MM.1S (cell line): Measurements from ENCODE around the gene MAGI1.

Source experiments
- DNase-seq: peaks from one replicate; pipeline ENCODE4 v3.0.0-alpha.2; 2015
- H2AFZ ChIP-seq: fragments of 300-600 bp; sonication (generic); 2 replicates; pipeline ENCODE4 v1.6.0; 2016; ENCODE audit warnings: antibody characterized with exemption, low read length
- H3F3A ChIP-seq: fragments of 300-600 bp; sonication (generic); 2 replicates; pipeline ENCODE4 v1.6.1; 2016; ENCODE audit warnings: mild to moderate bottlenecking, antibody characterized with exemption, low read length, moderate library complexity, mixed read lengths; ENCODE audit not compliant: insufficient read depth
- H3K27ac ChIP-seq: fragments of 300-600 bp; sonication (generic); 2 replicates; pipeline ENCODE4 v1.5.1; 2016; ENCODE audit warnings: mild to moderate bottlenecking, low read length
- H3K27me3 ChIP-seq: fragments of 300-600 bp; sonication (generic); replicated peaks from 2 replicates; pipeline ENCODE4 v1.6.0; 2016; ENCODE audit warnings: low read length; ENCODE audit not compliant: insufficient read depth
- H3K36me3 ChIP-seq: fragments of 300-600 bp; sonication (generic); replicated peaks from 2 replicates; pipeline ENCODE4 v1.6.1; 2016; ENCODE audit warnings: mild to moderate bottlenecking, low read length, mixed read lengths; ENCODE audit not compliant: insufficient read depth
- H3K4me1 ChIP-seq: fragments of 300-600 bp; sonication (generic); 2 replicates; pipeline ENCODE4 v1.6.1; 2016; ENCODE audit warnings: low read length, mixed read lengths
- H3K4me2 ChIP-seq: fragments of 300-600 bp; sonication (generic); 2 replicates; pipeline ENCODE4 v1.6.0; 2016; ENCODE audit warnings: low read depth, low read length
- H3K4me3 ChIP-seq: fragments of 300-600 bp; sonication (generic); 2 replicates; pipeline ENCODE4 v1.5.1; 2016; ENCODE audit warnings: low read length, mixed read lengths
- H3K79me2 ChIP-seq: fragments of 300-600 bp; sonication (generic); 2 replicates; pipeline ENCODE4 v1.6.1; 2016; ENCODE audit warnings: mixed run types, low read length, mixed read lengths
- H3K9ac ChIP-seq: fragments of 300-600 bp; sonication (generic); 2 replicates; pipeline ENCODE4 v1.6.1; 2016; ENCODE audit warnings: low read length, mixed read lengths
- H3K9me2 ChIP-seq: fragments of 300-600 bp; sonication (generic); replicated peaks from 2 replicates; pipeline ENCODE4 v1.6.1; 2016; ENCODE audit warnings: mild to moderate bottlenecking, low read length, mixed read lengths; ENCODE audit not compliant: insufficient read depth
- H3K9me3 ChIP-seq: fragments of 300-600 bp; sonication (generic); replicated peaks from 2 replicates; pipeline ENCODE4 v1.6.1; 2016; ENCODE audit warnings: mild to moderate bottlenecking, low read length, mixed read lengths; ENCODE audit not compliant: insufficient read depth
- H4K20me1 ChIP-seq: fragments of 300-600 bp; sonication (generic); 2 replicates; pipeline ENCODE4 v1.6.1; 2016; ENCODE audit warnings: mild to moderate bottlenecking, low read length, moderate library complexity, mixed read lengths; ENCODE audit not compliant: insufficient read depth
- EZH2 ChIP-seq: fragments of 300-600 bp; sonication (generic); optimal IDR thresholded peaks from 2 replicates; pipeline ENCODE3; 2017; ENCODE audit warnings: low read depth, mild to moderate bottlenecking, antibody characterized with exemption, low read length, mixed read lengths
- EZH2phosphoT487 ChIP-seq: fragments of 300-600 bp; sonication (generic); IDR thresholded peaks from 2 replicates; pipeline ENCODE4 v1.6.1; 2018; ENCODE audit warnings: antibody characterized with exemption, low read length
- TF ChIP-seq, protein P1 (sequence below): fragments of 300-600 bp; sonication (generic); IDR thresholded peaks from 2 replicates; pipeline ENCODE4 v1.5.1; 2016; ENCODE audit warnings: antibody characterized with exemption, low read length, mixed read lengths

MAGI1 gene

DNA sequence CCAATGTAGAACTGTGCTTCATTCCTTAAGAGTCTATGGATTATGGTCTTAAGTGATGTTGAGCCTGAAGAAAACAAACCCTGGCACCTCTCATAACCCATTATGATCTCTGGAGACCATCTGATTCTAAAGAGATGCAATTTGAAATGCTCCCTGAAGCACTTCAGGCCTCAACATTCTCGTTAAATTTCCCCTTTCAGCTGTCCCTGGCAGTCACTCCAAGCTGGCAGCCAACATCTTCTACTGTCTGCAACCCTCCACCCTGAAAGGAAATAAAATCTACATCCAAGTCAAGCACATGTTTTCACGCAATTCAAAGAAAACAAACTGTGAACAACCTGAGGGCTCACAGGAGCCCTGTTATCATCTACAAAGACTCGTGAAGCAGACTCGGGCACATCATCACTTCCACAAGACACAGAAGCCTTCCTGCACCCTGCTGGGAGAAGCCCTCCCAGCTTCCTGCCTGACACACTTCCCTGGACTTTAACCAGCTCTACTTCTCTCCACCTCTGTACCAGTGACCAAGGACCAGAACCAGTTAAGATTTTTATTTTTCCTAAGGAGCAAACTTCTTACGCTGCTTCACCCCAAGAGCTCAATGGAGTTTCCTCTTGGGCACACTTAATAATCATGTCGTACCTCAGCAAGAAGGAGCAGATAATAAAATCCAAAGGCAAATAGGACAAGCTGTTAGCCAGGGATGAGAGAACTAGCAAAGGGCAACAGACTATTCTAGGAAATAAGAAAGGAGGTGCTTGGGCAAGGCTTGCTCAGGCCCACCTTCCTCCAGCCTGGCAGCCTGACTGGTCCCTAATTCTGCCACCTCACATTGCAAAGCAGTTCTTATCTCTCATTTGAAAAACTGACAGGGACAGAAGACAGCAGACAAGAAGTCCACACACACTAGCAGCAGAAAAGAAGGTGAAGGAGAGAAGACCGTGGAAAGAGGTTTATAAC lies 67.1 kb downstream of the MAGI1 start:
- Histone ChIP-seq H3K27ac (no peak overlapping the region), H2AFZ (no peak overlapping the region), H3F3A (no peaks in the 10 kb centered on the region), H3K79me2 (no peaks in the 10 kb centered on the region), H3K4me3 (no peak overlapping the region), H3K9me2 (no peaks in the 10 kb centered on the region), H3K9ac (no peak overlapping the region), H4K20me1 (no peaks in the 10 kb centered on the region), H3K27me3 (no peaks in the 10 kb centered on the region), H3K36me3 (no peaks in the 10 kb centered on the region), H3K4me1 (no peaks in the 10 kb centered on the region), H3K4me2 (no peak overlapping the region), H3K9me3 (no peaks in the 10 kb centered on the region)
- TF ChIP-seq, protein P1, sequence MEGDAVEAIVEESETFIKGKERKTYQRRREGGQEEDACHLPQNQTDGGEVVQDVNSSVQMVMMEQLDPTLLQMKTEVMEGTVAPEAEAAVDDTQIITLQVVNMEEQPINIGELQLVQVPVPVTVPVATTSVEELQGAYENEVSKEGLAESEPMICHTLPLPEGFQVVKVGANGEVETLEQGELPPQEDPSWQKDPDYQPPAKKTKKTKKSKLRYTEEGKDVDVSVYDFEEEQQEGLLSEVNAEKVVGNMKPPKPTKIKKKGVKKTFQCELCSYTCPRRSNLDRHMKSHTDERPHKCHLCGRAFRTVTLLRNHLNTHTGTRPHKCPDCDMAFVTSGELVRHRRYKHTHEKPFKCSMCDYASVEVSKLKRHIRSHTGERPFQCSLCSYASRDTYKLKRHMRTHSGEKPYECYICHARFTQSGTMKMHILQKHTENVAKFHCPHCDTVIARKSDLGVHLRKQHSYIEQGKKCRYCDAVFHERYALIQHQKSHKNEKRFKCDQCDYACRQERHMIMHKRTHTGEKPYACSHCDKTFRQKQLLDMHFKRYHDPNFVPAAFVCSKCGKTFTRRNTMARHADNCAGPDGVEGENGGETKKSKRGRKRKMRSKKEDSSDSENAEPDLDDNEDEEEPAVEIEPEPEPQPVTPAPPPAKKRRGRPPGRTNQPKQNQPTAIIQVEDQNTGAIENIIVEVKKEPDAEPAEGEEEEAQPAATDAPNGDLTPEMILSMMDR = no peak
- no peak for TF ChIP-seq EZH2phosphoT487
- no peak for TF ChIP-seq EZH2
- DNase-seq = no peak

DNA sequence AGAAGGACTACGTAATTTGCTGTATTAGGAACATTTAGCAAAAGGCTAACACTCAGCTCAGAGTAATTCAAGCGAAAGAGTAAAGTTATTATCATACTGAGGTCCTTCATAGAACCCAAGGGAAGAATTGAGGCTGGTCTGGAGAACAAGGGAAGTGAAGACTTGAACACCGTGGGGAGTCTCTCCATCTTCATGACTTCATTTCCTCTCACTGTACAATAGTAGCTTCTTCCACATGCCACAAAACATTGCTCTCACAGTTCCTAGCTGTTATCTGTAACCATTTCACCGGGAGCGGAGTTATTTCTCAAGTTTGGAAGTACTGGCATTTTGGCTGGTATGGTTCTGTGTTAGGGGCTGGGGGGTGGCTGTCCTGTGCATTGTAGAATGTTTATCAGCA lies 69.7 kb downstream of the MAGI1 start:
- H3K4me3 ChIP-seq = no peak overlapping the region
- H3F3A ChIP-seq = no peaks in the 10 kb centered on the region
- no peaks in the 10 kb centered on the region for H3K4me1 ChIP-seq
- TF ChIP-seq EZH2 (no peak), EZH2phosphoT487 (no peak)
- TF ChIP-seq, protein P1 = no peak
- no peak overlapping the region for H3K27ac ChIP-seq
- no peaks in the 10 kb centered on the region for H4K20me1 ChIP-seq
- no peak overlapping the region for H2AFZ ChIP-seq
- DNase-seq = no peak
- H3K36me3 ChIP-seq = no peaks in the 10 kb centered on the region
- H3K9ac ChIP-seq = no peak overlapping the region
- no peaks in the 10 kb centered on the region for H3K9me2 ChIP-seq
- no peaks in the 10 kb centered on the region for H3K79me2 ChIP-seq
- no peaks in the 10 kb centered on the region for H3K9me3 ChIP-seq
- H3K27me3 ChIP-seq = no peaks in the 10 kb centered on the region
- no peak overlapping the region for H3K4me2 ChIP-seq

DNA sequence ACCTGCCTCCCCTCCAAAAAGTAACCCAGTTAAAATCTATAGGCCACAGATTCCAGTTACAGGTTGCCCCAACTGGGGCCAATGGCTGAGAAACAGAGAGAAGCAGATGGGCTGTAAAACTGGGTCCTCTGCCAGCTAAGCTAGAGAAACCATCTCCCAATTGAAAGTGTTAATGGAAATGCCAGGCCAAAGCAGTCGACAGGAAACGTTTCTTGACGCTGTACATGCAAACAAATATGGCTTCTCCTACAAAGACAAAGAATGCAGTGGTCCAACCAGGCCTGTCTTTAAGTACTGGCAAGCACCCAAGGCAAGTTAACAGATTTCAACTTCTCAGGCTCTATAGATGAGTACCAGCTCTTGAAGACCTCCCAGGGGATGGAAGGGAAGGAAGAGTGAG lies 71.3 kb downstream of the MAGI1 start:
- H3K79me2 ChIP-seq = no peaks in the 10 kb centered on the region

More for the DNA sequence above, 71.3 kb downstream of the MAGI1 start:
- TF ChIP-seq, protein P1 = no peak
- no peak for TF ChIP-seq EZH2
- no peak for TF ChIP-seq EZH2phosphoT487
- DNase-seq = no peak
- Histone ChIP-seq H3K9ac (no peak overlapping the region), H3K36me3 (no peaks in the 10 kb centered on the region), H3K9me2 (no peaks in the 10 kb centered on the region), H3K4me3 (no peak overlapping the region), H3K4me1 (no peaks in the 10 kb centered on the region), H3K9me3 (no peaks in the 10 kb centered on the region), H2AFZ (no peak overlapping the region), H3K27me3 (no peaks in the 10 kb centered on the region), H3K4me2 (no peak overlapping the region), H3K27ac (no peak overlapping the region), H3F3A (no peaks in the 10 kb centered on the region), H4K20me1 (no peaks in the 10 kb centered on the region)
